Renal cortical epithelial cell (primary cell): ENCODE data around the gene WASF2. TPM values are rescaled to one million over a fixed set of nuclear protein-coding genes. Genes with fewer than 3 reads are reported as not detected.
"Not testable (repeated sequence)": the region's sequence is repeated elsewhere in the genome, so short reads cannot be mapped to it uniquely, and the experiment has no call there.

ENCODE experiments used
- DNase-seq: peaks from one replicate; pipeline ENCODE4 v3.0.0-alpha.2; 2011; ENCODE audit warnings: low read depth
- total RNA-seq: library from RNA; depleted of rRNA; stranded (reverse); fragments of >200 nt; gene quantifications from 2 replicates; pipeline ENCODE4 v1.2.3, GENCODE V29; 2014

Gene WASF2
- total RNA-seq, 1 donor from 2014 or later: 48.0 TPM

GRCh38 chr1:27397749-27398148 lies 92.2 kb downstream of the WASF2 start:
- DNase-seq: no peak

- no peak for DNase-seq
These were observed 92.9 kb downstream of the WASF2 start for GRCh38 chr1:27397110-27397509.

DNA sequence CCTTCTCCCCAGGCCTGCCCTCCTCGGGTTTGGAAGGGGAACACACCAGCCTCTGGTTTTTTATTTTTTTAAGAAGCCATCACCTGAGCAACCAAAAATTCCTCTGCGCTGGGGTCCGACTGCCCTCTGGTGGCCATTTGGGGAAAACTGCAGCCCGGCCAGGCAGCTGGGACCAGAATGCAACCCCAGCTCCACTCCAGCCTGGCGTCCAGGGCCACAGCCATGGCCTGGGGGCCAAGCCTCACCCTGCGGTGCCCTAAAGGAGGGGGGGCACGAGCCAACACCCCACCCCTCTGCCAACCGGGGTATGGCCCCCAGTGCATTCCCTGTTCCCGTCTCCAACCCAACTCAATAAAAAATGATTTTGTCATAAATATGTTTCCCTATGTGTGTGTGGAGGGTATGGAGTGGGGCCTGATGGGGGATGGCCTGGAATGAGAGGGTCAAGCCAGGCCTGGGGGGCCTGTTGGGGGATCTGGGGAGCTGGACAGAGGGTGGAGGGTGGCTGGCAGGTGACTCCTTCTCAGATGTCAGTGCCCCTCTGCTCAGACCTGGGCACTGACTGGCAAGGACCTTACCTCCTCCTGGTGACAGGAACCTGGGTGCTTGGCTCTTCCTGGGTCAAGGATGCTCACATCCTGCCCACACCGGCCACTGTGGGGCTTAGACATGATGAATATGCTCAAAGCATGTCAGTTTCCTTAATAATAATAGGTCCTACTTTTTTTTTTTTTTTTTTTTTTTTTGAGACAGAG lies 94.3 kb downstream of the WASF2 start:
- peak; percentile 36 for DNase-seq

DNA sequence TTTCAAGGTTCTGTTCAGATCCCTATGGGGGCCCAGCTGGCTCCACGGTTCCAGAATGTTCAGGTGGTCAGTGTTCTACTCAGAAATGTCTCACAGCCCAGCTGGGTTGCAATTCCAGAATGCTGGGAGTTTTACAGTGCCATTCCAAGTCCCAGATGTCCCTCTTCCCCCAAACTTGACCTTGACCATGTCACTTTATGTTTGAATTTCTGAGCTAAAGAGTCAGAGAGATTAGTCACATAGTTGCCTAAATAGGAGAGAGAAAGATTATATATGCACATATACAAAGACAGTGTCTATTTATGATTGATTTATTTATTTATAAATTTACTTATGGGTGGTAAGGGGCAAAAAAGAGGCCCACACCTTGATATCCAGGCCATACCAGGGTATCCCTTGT lies 95.0 kb downstream of the WASF2 start:
- DNase-seq: no peak

DNA sequence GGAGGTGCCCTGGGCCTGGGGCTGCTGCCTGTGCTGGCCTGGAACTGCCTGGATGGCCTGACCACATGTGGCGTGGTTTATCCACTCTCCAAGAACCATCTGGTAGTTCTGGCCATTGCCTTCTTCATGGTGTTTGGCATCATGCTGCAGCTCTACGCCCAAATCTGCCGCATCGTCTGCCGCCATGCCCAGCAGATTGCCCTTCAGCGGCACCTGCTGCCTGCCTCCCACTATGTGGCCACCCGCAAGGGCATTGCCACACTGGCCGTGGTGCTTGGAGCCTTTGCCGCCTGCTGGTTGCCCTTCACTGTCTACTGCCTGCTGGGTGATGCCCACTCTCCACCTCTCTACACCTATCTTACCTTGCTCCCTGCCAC lies 95.7 kb downstream of the WASF2 start:
- DNase-seq: no peak

- no peak for DNase-seq
These were observed 96.2 kb downstream of the WASF2 start for GRCh38 chr1:27393641-27394281.

DNA sequence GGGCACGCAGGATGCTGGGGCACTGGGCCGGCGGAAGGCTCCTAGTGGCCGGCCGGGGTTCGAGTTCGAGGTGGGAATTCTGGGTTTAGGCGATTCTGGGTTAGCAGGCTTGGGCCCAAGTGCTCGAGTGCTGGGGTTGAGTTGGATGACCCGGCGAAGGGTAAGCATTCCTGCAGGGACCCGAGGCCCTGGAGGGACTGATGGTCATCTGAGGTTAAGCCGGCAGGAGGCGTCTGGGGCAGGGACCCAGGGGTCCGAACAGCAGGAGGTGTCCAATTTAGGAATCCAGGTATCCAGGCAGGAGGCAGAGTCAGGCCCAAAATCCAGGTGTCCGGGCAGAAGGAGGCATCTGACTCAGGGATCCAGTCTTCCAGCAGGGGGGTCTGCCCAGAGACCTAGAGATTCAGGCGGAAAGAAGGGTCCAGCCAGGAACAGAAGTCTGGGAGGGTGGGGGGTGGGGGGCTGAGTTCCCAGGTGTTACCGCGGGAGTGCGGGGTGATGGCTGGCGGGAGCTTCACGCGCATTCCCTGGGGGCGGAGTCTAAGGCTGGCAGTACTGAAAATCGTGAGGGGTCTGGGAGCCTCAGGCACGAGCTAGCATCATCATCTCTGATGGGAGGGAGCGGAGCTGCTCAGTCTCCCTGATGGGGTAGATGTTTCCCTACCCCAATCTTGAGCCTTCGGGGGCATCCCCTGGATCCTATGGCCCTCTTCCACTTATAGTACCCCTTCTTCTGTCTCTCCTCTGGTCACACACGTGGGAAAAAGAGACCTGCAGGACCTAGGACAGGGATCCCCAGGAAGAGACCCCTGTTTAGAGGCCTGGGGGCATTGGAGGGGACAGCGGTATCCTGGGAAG lies 97.0 kb downstream of the WASF2 start:
- no peak for DNase-seq

DNA sequence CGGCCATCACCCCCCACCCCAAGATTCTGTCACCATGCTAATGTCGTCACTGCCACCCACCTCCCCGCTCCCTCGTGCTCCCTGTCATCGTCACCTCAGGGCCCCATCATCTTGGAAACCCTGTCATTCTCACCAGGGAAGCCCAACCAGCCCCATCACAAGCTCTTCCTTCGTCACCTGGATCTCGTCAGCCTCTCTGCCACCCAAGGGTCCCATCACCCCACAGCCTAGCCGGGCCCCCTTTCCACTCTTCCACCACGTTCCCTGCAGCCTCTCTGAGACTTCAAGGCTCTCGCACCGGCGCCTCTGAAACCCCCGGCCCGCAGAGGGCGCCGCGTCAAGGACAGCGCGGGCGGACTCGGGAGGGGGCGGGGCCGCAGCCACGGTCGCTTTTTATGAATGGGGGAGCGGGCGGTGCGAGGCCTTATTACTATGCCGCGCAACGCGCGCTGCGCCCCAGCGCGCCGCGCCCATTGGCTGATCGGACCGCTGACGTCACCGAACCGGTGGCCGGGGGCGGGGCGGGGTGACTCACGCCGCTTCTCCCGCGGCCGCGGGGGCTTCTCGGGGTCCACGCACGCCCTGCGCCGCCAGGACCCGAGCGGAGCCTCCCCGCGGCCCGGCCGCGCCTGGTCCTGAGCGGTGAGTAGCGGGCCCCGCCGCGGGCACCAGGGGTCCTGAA lies 97.7 kb downstream of the WASF2 start, which contains the start of gene GPR3:
TSS of gene GPR3 (plus strand) at position 527 of the 682 bp plus-strand sequence. CDS start 1,177 bp downstream, outside the sequence.
- peak; percentile 59 for DNase-seq

- peak; percentile 52 for DNase-seq
These were observed 98.4 kb downstream of the WASF2 start for GRCh38 chr1:27391511-27392095.

- peak; percentile 40 for DNase-seq
These were observed 101.5 kb downstream of the WASF2 start for GRCh38 chr1:27388337-27389005.

DNA sequence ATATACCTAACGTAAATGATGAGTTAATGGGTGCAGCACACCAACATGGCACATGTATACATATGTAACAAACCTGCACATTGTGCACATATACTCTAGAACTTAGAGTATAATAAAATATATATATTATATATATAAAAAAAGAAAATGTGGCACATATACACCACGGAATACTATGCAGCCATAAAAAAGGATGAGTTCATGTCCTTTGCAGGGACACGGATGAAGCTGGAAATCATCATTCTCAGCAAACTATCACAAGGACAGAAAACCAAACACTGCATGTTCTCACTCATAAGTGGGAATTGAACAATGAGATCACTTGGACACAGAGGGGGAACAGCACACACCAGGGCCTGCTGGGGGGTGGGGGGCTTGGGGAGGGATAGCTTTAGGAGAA lies 105.2 kb downstream of the WASF2 start:
- not testable (repeated sequence) for DNase-seq

DNA sequence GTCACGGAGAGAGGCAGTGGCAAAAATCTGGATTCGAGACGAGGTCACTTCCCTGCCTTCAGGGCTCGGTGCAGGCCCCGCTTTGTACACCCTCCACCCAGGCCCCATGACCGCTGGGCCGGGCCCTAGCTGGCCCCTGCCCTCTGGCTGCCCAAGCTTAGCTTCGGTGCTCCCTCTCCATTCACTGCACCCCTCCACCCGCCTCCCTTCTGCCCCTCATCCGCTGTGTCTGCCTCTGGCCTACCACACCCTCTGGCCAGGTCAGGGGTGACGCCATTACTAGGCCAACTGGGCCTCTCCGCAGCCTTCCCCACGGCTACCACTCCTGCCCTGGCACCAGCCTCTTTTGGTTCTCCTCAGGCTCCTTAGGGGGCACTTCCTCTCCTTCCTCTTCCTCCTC lies 106.3 kb downstream of the WASF2 start:
- DNase-seq: no peak

DNA sequence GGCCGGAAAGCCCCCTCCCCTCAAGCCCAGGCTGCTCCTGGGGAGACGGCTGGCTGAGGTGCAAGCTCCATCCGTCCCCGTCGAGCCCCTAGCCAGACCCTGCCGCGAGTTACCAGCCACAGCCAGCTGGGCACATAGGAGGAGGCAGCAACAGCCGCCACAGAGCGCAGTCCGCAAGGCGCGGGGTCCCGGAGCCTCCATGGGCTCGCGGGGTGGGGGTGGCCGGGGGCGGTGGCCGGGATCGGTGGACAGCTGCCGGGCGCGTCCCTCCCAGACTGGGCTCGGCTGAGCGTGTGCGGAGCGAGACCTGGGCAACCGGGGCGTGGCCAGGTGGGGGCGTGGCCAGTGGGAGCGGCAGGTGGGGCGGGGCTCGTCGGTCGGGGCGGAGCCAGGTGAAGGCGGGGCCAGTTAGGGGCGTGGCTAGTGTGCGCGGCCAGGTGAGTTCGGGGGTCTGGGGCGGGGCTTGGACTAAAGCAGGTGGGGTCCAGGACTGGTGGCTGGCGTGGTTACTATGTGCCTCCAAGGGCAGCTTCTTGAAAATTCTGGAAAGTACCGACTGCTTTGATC lies 106.8 kb downstream of the WASF2 start, which contains the start of gene CD164L2:
TSS of gene CD164L2 (minus strand) at position 295 of the 567 bp plus-strand sequence. CDS start at position 201, 94 bp downstream.
- DNase-seq: no peak

DNA sequence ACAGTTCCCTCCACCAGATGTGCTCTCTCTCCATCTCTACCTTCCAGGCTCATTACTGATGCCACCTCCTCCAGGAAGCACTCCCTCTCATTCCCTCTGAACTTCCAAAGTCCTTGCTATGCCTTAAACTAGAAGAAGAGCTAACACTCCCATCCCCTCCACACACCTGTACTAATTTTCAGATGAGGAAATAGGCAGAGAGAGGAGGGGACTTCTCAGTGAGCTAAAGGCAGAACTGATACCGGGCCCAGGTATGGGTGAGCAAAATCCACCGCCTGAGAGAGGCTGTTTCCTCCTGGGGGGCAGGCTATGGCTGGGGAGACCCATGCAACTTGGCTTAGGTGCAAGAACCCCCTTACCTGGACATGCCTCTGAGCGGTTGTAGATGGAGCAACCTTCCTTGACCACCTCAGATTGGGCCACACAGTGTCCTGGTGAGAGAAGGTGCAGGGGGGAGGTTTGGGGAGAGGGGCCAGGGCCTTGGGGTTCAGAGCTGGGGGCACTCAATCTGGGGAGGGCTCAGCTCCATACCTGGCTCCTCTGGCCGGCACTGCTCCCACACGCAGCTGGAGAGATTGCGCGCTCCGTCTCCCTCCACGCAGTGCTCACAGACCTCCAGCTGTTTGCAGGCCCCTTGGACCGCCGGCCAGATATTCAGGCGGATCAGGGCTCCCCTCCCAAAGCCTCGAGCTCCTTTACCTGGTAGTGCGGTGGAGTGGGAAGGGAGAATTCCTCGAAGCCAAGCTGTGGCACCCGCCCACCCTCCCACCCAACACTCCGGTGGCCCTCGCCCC lies 107.8 kb downstream of the WASF2 start:
- no peak for DNase-seq

DNA sequence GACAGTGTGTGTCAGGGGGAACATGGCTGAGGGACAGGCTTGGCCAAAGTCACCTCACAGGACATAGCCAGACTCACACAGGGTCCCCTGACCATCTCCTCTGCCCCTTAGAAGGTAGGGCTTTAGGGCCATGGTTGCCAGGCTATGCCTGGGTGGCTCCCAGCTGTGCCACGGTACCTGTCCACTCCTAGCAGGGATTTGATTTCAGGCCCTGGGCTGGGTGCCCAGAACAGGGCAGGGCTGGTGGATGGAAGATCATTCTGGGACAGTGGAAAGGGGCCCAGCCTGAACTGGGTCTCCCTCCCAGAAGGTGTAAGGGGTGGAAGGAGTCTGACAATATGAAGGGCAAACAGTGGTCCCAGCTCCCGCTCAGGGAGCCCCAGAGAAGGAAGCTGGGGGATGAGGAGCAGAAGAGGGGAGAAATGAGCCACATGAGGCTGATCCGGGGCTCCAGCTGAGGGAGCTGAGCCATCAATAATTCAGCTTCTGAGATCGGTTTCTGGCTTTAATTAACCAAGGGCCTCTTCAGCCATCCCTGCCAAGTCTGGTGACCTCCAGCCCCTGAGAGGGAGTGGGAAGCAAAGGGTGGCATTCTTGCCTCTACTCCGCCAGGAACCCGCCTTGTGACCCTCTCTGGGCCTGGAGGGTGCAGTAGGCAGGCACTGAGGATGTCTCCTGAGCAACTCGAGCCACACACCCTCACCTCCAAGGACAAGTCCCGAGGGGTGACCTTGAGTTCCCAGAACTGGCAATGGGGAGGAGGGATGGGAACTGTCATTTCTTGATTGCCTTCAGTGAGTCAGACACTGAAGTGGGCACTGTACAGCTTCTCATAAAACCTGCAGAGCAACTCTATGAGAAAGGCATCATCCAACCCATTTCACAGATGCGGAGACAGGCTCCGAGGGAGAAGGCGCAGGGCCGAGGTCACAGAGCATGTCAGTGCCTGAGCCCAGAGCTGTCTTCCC lies 108.9 kb downstream of the WASF2 start:
- DNase-seq: no peak

- DNase-seq: no peak
These were observed 109.7 kb downstream of the WASF2 start for GRCh38 chr1:27380224-27380623.

DNA sequence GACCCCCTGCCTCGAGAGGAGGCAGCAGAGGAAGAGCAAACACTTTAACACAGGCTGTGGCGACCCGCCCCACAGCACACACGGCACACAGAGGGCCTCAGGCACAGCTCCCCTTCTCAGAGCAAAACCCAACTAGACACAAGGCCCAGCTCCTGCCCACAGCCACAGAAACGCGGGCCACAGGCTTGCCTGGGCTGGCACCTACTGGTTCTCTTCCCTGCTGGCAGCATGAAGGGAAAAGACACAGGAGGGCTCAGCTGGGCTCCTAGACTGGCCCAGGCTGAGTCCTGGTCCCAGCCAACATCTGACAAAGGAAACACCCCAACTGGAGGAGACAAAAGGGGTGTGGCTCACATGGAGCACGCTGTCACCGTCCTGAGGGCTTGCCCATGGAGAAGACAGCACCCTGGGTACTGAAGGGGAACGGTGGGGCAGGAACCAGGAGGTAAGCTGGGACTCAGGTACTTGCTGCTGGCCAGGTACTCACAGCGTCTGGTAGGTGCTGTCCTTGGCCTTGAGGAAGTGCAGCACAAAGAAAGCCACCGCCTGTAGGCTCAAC lies 110.3 kb downstream of the WASF2 start:
- no peak for DNase-seq
